ENCODE data around the gene GOLGB1. TPM values are rescaled to one million over a fixed set of nuclear protein-coding genes. Genes with fewer than 3 reads are reported as not detected.
"Not testable (repeated sequence)": the region's sequence is repeated elsewhere in the genome, so short reads cannot be mapped to it uniquely, and the experiment has no call there.

Gene GOLGB1
- total RNA-seq, result 34.9 and 111 TPM in 2 replicates

GRCh38 chr3:121749276-121750086, at the start of gene GOLGB1:
TSS of gene GOLGB1 (minus strand) at chr3:121749741. CDS start at chr3:121730971, 18,770 bp downstream.
- peak; percentile 100 for DNase-seq (ENCODE audit: low read depth)

- no peak for DNase-seq (ENCODE audit: low read depth)
Observed at GRCh38 chr3:121796970-121797369, 47.4 kb upstream of the GOLGB1 start.

GRCh38 chr3:121794264-121794983, 44.9 kb upstream of the GOLGB1 start:
- DNase-seq (ENCODE audit: low read depth), result no peak

GRCh38 chr3:121793078-121793477, 43.5 kb upstream of the GOLGB1 start:
- no peak for DNase-seq (ENCODE audit: low read depth)

GRCh38 chr3:121786485-121786884, 36.9 kb upstream of the GOLGB1 start:
- no peak for DNase-seq (ENCODE audit: low read depth)

- DNase-seq (ENCODE audit: low read depth), result not testable (repeated sequence)
Observed at GRCh38 chr3:121782784-121783183, 33.2 kb upstream of the GOLGB1 start.

- peak; percentile 51 for DNase-seq (ENCODE audit: low read depth)
Observed at GRCh38 chr3:121781611-121782010, 32.1 kb upstream of the GOLGB1 start.

GRCh38 chr3:121775095-121775494, 25.6 kb upstream of the GOLGB1 start:
- not testable (repeated sequence) for DNase-seq (ENCODE audit: low read depth)

- DNase-seq (ENCODE audit: low read depth), result no peak
Observed at GRCh38 chr3:121769246-121769645, 19.7 kb upstream of the GOLGB1 start.

- no peak for DNase-seq (ENCODE audit: low read depth)
Observed at GRCh38 chr3:121768452-121768851, 18.9 kb upstream of the GOLGB1 start.

- DNase-seq (ENCODE audit: low read depth), result no peak
Observed at GRCh38 chr3:121759541-121760202, 10.1 kb upstream of the GOLGB1 start.

- no peak for DNase-seq (ENCODE audit: low read depth)
Observed at GRCh38 chr3:121758727-121759450, 9.3 kb upstream of the GOLGB1 start.

- no peak for DNase-seq (ENCODE audit: low read depth)
Observed at GRCh38 chr3:121757812-121758545, 8.4 kb upstream of the GOLGB1 start.

GRCh38 chr3:121757087-121757811, 7.7 kb upstream of the GOLGB1 start:
- no peak for DNase-seq (ENCODE audit: low read depth)

GRCh38 chr3:121752772-121753171, 3.2 kb upstream of the GOLGB1 start:
- no peak for DNase-seq (ENCODE audit: low read depth)

- no peak for DNase-seq (ENCODE audit: low read depth)
Observed at GRCh38 chr3:121752261-121752660, 2.7 kb upstream of the GOLGB1 start.

- DNase-seq (ENCODE audit: low read depth), result no peak
Observed at GRCh38 chr3:121750087-121750415, 510 bp upstream of the GOLGB1 start.

GRCh38 chr3:121748680-121749275, 763 bp downstream of the GOLGB1 start:
- DNase-seq (ENCODE audit: low read depth), result peak; percentile 51

- DNase-seq (ENCODE audit: low read depth), result no peak
Observed at GRCh38 chr3:121747976-121748375, 1.6 kb downstream of the GOLGB1 start.

GRCh38 chr3:121743106-121743505, 6.4 kb downstream of the GOLGB1 start:
- DNase-seq (ENCODE audit: low read depth), result not testable (repeated sequence)
